K562 (cell line): ENCODE results near the gene ERAL1. TPM values are rescaled to one million over a fixed set of nuclear protein-coding genes. Genes with fewer than 3 reads are reported as not detected.
A peak's percentile ranks its signal among the peaks of the same experiment; 100 is the strongest.

Experiments
- ARHGAP35 ChIP-seq: fragments of 450-650 bp; IDR thresholded peaks from 2 replicates; pipeline ENCODE4 v1.6.1; 2018; ENCODE audit not compliant: partially characterized antibody
- CGGBP1 ChIP-seq: fragments of 250-450 bp; sonication (Bioruptor Pico); IDR thresholded peaks from 2 replicates; pipeline ENCODE4 v1.9.0; 2021; ENCODE audit warnings: mild to moderate bottlenecking
- CHCHD3 ChIP-seq: fragments of 250-450 bp; sonication (Bioruptor Pico); IDR thresholded peaks from 2 replicates; pipeline ENCODE4 v2.1.2; 2022; ENCODE audit warnings: mild to moderate bottlenecking
- ELF1 ChIP-seq: fragments of 200-800 bp; sonication (Bioruptor generic); IDR thresholded peaks from 2 replicates; pipeline ENCODE4 v1.6.1; 2016; ENCODE audit warnings: missing genetic modification characterization, missing compliant biosample characterization
- GTF2E2 ChIP-seq: fragments of 200-800 bp; sonication (Bioruptor generic); IDR thresholded peaks from 2 replicates; pipeline ENCODE4 v1.6.1; 2016; ENCODE audit warnings: missing genetic modification characterization, missing compliant biosample characterization
- HDAC1 ChIP-seq, 2 experiments: fragments of 450-650 bp; IDR thresholded peaks; 2 replicates each; pipeline ENCODE4 v1.6.1; 2016 to 2017; ENCODE audit warnings: inconsistent platforms in 1 of 2, mild to moderate bottlenecking in 1 of 2, moderate library complexity in 1 of 2
- HMBOX1 ChIP-seq: sonication (generic); IDR thresholded peaks from 2 replicates; pipeline ENCODE4 v1.6.1; 2016
- KDM4B ChIP-seq, 2 experiments: fragments of 450-650 bp in 1 of 2; sonication (generic) in 1 of 2; IDR thresholded peaks; 2 replicates each; pipeline ENCODE4 v1.6.1; 2016 to 2017; ENCODE audit warnings: borderline replicate concordance in 2 of 2, antibody characterized with exemption in 1 of 2, low read depth in 1 of 2, mild to moderate bottlenecking in 1 of 2
- MECOM ChIP-seq: fragments of 250-450 bp; sonication (Bioruptor Pico); IDR thresholded peaks from 2 replicates; pipeline ENCODE4 v1.8.0; 2022; ENCODE audit warnings: inconsistent platforms
- PURB ChIP-seq: sonication (generic); formaldehyde crosslinking; IDR thresholded peaks from 2 replicates; pipeline ENCODE4 v1.9.0; 2021; ENCODE audit warnings: low read depth, mild to moderate bottlenecking, missing genetic modification reagents
- RAD21 ChIP-seq, 2 experiments: fragments of 250-450 bp in 1 of 2; fragments of 450-650 bp in 1 of 2; sonication (Bioruptor Pico) in 1 of 2; formaldehyde crosslinking in 1 of 2; IDR thresholded peaks in 1 of 2; conservative IDR thresholded peaks in 1 of 2; 2 replicates each; pipeline versions ENCODE4 v1.4.0 to v1.8.0; 2020 to 2022; ENCODE audit warnings: mild to moderate bottlenecking in 2 of 2, moderate library complexity in 1 of 2
- SMARCC2 ChIP-seq: fragments of 450-650 bp; IDR thresholded peaks from 2 replicates; pipeline ENCODE4 v1.6.1; 2017; ENCODE audit warnings: antibody characterized with exemption, moderate library complexity, mild to moderate bottlenecking, low read depth
- TOE1 ChIP-seq, 2 experiments: fragments of 450-650 bp in 1 of 2; sonication (generic) in 1 of 2; formaldehyde crosslinking in 1 of 2; IDR thresholded peaks; 2 replicates each; pipeline versions ENCODE4 v1.7.1 to v1.8.0; 2016 to 2022; ENCODE audit warnings: borderline replicate concordance in 2 of 2, mild to moderate bottlenecking in 2 of 2, antibody characterized with exemption in 1 of 2, inconsistent platforms in 1 of 2, low read depth in 1 of 2, missing genetic modification reagents in 1 of 2, moderate library complexity in 1 of 2
- TSHZ1 ChIP-seq: fragments of 250-450 bp; sonication (Bioruptor Pico); IDR thresholded peaks from 2 replicates; pipeline ENCODE4 v1.4.0; 2020; ENCODE audit warnings: mild to moderate bottlenecking, moderate library complexity
- U2AF2 ChIP-seq: fragments of 200-400 bp; formaldehyde crosslinking; optimal IDR thresholded peaks from 2 replicates; pipeline ENCODE3; 2017; ENCODE audit warnings: low read depth, mild to moderate bottlenecking, low read length
- ZBTB43 ChIP-seq: sonication (generic); formaldehyde crosslinking; IDR thresholded peaks from 2 replicates; pipeline ENCODE4 v1.8.0; 2023; ENCODE audit warnings: mild to moderate bottlenecking, missing genetic modification reagents
- ZBTB9 ChIP-seq: fragments of 450-650 bp; formaldehyde crosslinking; IDR thresholded peaks from 2 replicates; pipeline ENCODE4 v1.4.0; 2020; ENCODE audit warnings: mild to moderate bottlenecking, moderate library complexity
- ZNF316 ChIP-seq: fragments of 450-650 bp; IDR thresholded peaks from 2 replicates; pipeline ENCODE4 v1.6.1; 2016
- polyA plus RNA-seq, 8 experiments: library from polyadenylated mRNA; depleted of rRNA in 4 of 8; stranded (reverse) in 5 of 8; unstranded in 3 of 8; fragments of >200 nt; fragmentation: Nextera tagmentation in 2 of 8; fragmentation: Illumina TruSeq in 1 of 8; extraction: Ambion mirVana in 2 of 8; extraction: Trizol in 1 of 8; gene quantifications; 2 replicates each; pipeline versions ENCODE4 v1.2.1 to v1.2.3, GENCODE V29; 2011 to 2014; ENCODE audit warnings: inconsistent platforms in 1 of 8, missing spikeins in 1 of 8
- total RNA-seq, 7 experiments: library from RNA; depleted of rRNA in 6 of 7; stranded (reverse); fragments of >200 nt in 6 of 7; fragmentation: Illumina TruSeq in 2 of 7; extraction: Trizol in 2 of 7; gene quantifications; 2 replicates each; pipeline versions ENCODE4 v1.2.1 to v1.2.3, GENCODE V29; 2011 to 2021; ENCODE audit warnings: low replicate concordance in 1 of 7

The ERAL1 gene
- total and polyA plus RNA-seq, 9 of the 15 experiments (the other 6 are each of a cell fraction or from before 2014, with no cell fraction given): 37.5 to 351 (median 106) TPM

GRCh38 chr17:28811651-28812090, 43.1 kb upstream of the ERAL1 start (continued):
- TF ChIP-seq ZBTB9 (CRISPR knock-in tag) (no peak), RAD21 (CRISPR knock-in tag; conservative IDR thresholded peaks at IDR 0.05 in 1 of 2, IDR thresholded peaks at IDR 0.05 in 1 of 2) (peak in 1 of 2 experiments; percentile 33; a peak in 2 of 4 replicates), ZNF316 (no peak), HDAC1 (IDR thresholded peaks at IDR 0.05) (no peak), CGGBP1 (CRISPR knock-in tag) (0 out of 2 replicates have a peak, but pooled peaks have one; percentile 57), KDM4B (IDR thresholded peaks at IDR 0.05; ENCODE audit: borderline replicate concordance in 2 of 2, low read depth in 1 of 2) (no peak), U2AF2 (no peak), TOE1 (IDR thresholded peaks at IDR 0.05; ENCODE audit: borderline replicate concordance) (no peak), TOE1 (CRISPR knock-in tag; IDR thresholded peaks at IDR 0.05; ENCODE audit: borderline replicate concordance, low read depth) (no peak), ARHGAP35 (no peak), MECOM (CRISPR knock-in tag) (0 out of 2 replicates have a peak, but pooled peaks have one; percentile 7), GTF2E2 (tag) (no peak), CHCHD3 (CRISPR knock-in tag) (no peak), ELF1 (tag) (no peak), ZBTB43 (CRISPR knock-in tag) (no peak), SMARCC2 (0 out of 2 replicates have a peak, but pooled peaks have one; percentile 34), PURB (CRISPR knock-in tag) (no peak), TSHZ1 (no peak), HMBOX1 (peak; percentile 95)
